IPS DF 19.7 (cell line): ENCODE results near the gene PMP22.
"Not testable (repeated sequence)": the region's sequence is repeated elsewhere in the genome, so short reads cannot be mapped to it uniquely, and the experiment has no call there.

Source experiments
- DNase-seq: peaks from one replicate; pipeline ENCODE4 v3.0.0-alpha.2; 2013; ENCODE audit warnings: low read depth, low spot score

Gene PMP22

GRCh38 chr17:15255713-15256454 lies 9.2 kb downstream of the PMP22 start:
- no peak for DNase-seq

DNA sequence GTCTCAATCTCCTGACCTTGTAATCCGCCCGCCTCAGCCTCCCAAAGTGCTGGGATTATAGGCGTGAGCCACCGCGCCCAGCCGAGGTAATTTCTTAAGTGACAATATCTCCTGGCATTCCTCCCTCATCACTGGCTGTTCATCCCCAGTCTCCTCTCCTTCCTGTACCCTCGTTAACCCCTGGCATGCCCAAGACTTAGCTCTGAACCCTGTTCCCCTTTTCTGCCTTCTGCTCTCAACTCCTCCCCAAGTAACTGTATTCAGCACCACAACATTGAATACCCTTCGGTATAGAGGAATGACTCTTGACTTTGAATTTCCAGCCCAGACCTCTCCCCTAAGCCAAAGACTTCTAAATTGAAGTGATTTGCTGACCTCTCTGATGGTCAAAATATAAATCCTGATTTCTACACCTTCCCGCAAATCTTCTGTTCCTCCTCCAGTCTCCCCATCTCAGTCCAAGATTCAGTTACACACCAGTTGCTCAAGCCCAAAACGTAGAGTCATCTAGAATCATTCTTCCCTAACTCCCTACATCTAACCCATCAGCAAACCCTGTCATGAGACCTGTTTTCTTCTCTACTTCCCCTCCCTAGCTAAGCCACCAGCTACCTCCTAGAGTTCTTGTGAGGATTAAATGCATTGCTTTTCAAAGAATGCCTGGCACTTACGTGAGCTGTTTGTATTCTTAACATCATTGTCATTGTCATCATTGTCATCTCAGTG lies 14.8 kb downstream of the PMP22 start:
- no peak for DNase-seq

- DNase-seq: no peak
Measured at GRCh38 chr17:15249487-15249886, 15.6 kb downstream of the PMP22 start.

- DNase-seq: no peak
Measured at GRCh38 chr17:15247891-15248529, 17.1 kb downstream of the PMP22 start.

DNA sequence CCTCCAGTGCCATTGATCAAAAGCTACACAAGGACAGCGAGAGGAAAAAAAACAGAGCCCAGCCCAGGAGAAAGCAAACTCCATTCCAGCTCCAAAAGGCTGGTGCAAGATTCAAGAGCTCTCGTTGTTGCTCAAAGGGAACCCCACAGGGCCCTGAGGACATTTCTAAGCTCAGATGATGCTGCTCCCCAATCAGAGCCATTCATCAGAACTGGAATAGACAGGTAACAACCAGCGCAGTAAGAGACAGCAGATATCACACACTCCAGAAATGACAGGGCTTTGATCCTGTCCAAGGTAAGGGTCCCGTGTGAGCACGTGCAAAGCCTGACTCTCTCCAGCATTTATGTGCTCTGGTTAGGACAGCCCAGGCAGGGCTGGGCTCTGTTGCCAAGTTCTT lies 20.1 kb downstream of the PMP22 start:
- no peak for DNase-seq

- no peak for DNase-seq
Measured at GRCh38 chr17:15240644-15241043, 24.5 kb downstream of the PMP22 start.

DNA sequence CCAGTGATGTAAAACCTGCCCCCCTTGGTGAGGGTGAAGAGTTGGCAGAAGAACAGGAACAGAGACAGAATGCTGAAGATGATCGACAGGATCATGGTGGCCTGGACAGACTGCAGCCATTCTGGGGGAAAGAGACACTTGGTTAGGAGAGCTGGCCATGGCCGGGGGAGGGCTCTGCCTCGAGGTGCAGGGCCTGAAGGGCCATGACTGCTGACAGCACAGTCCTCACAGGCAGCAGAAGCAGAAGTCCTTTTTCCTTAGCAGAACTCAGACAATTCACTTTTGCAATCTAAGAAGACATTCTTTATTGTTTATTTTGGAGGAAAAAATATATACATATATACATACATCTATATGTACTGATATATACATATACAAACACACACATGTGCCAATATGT lies 25.6 kb downstream of the PMP22 start:
- DNase-seq: no peak

GRCh38 chr17:15238676-15239422 lies 26.3 kb downstream of the PMP22 start:
- DNase-seq: no peak

- no peak for DNase-seq
Measured at GRCh38 chr17:15238057-15238456, 27.1 kb downstream of the PMP22 start.

GRCh38 chr17:15237106-15237425 lies 28.1 kb downstream of the PMP22 start:
- no peak for DNase-seq

DNA sequence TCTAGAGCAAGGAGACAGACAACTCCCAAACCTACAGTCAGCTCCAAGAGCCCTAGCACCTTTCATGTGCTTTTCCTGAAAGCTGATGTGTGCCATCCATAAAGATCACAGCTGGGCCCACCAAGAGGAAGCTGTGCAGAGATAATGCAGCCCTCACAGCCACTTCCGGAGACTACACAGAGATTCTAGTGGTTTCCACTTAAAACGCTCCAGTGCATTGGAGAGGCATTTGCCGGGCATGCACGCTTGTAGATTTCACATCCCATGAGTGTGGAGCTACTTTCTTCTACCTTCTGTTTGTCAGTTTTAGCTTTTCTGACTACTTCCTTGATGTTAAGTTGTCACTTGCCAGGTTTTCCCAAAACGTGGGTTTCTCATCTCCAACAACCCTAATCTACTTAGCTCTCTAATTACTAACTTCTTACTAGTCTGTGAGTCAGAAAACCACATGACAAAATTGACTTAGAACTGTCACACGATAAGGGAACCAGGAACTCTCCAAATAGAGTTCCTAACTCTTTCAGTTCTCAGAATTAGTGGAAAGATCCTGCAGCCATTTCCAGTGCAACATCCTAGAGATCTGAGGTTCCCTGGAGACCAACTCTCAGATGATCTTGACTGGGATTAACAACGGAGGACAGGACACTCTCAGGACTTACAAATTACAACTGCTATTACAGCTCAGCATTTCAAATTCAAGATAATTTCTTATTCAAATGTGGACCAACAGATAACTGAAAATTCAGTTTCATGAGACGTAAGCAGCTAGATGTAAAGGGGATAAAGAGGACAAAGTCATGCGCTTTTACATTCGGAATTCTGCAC lies 28.6 kb downstream of the PMP22 start:
- no peak for DNase-seq

GRCh38 chr17:15233971-15234370 lies 31.2 kb downstream of the PMP22 start:
- no peak for DNase-seq

- DNase-seq: no peak
Measured at GRCh38 chr17:15233022-15233805, 31.9 kb downstream of the PMP22 start.

- no peak for DNase-seq
Measured at GRCh38 chr17:15232517-15232915, 32.6 kb downstream of the PMP22 start.

- DNase-seq: no peak
Measured at GRCh38 chr17:15231851-15232516, 33.1 kb downstream of the PMP22 start.

- no peak for DNase-seq
Measured at GRCh38 chr17:15230866-15231265, 34.3 kb downstream of the PMP22 start.

DNA sequence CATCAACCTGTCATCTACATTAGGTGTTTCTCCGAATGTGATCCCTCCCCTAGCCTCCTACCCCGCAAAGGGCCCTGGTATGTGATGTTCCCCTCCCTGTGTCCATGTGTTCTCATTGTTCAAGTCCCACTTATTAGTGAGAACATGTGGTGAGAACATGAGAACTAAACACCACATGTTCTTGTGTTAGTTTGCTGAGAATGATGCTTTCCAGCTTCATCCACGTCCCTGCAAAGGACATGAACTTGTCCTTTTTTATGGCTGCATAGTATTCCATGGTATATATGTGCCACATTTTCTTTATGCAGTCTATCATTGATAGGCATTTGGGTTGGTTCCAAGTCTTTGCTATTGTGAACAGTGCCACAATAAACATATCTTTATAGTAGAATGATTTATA lies 43.3 kb downstream of the PMP22 start:
- not testable (repeated sequence) for DNase-seq

- DNase-seq: no peak
Measured at GRCh38 chr17:15220785-15221184, 44.3 kb downstream of the PMP22 start.

GRCh38 chr17:15216481-15216880 lies 48.6 kb downstream of the PMP22 start:
- no peak for DNase-seq
